Keratinocyte (primary cell): ENCODE results near the gene MRTFB. TPM values are rescaled to one million over a fixed set of nuclear protein-coding genes. Genes with fewer than 3 reads are reported as not detected.

Experiments
- DNase-seq: peaks from one replicate; pipeline ENCODE4 v3.0.0-alpha.2; 2011; ENCODE audit warnings: low read depth, missing footprints, low spot score
- FAIRE-seq: peaks from 2 replicates; lab custom pipeline; 2011; peaks lifted over from hg19 to GRCh38; lab: Jason Lieb, UNC
- H2AFZ ChIP-seq: 2 replicates; pipeline ENCODE4 v1.6.0; 2012; ENCODE audit warnings: low read length, control low read depth, inconsistent platforms; ENCODE audit not compliant: control insufficient read depth
- H3K27ac ChIP-seq: 2 replicates; pipeline ENCODE4 v1.5.1; 2011; ENCODE audit warnings: low read length; ENCODE audit not compliant: control insufficient read depth, insufficient read depth
- H3K27me3 ChIP-seq: 3 replicates; pipeline ENCODE4 v1.6.0; 2011; ENCODE audit warnings: low read length; ENCODE audit not compliant: control insufficient read depth, insufficient read depth; ENCODE audit errors: extremely low read depth
- H3K36me3 ChIP-seq, 2 experiments: 2 replicates in 1 of 2; 3 replicates in 1 of 2; pipeline ENCODE4 v1.5.1; 2011; ENCODE audit warnings: low read length in 2 of 2, mild to moderate bottlenecking in 1 of 2; ENCODE audit not compliant: control insufficient read depth in 2 of 2, insufficient read depth in 2 of 2; ENCODE audit errors: extremely low read depth in 1 of 2
- H3K4me1 ChIP-seq: 3 replicates; pipeline ENCODE4 v1.5.1; 2011; ENCODE audit warnings: low read length; ENCODE audit not compliant: control insufficient read depth, insufficient read depth; ENCODE audit errors: extremely low read depth
- H3K4me2 ChIP-seq: 3 replicates; pipeline ENCODE4 v1.6.0; 2011; ENCODE audit warnings: low read depth, low read length; ENCODE audit not compliant: control insufficient read depth, insufficient read depth; ENCODE audit errors: extremely low read depth
- H3K4me3 ChIP-seq, 3 experiments: fragments of 200-600 bp in 1 of 3; sonication (generic) in 1 of 3; 2 replicates in 2 of 3; 3 replicates in 1 of 3; pipeline ENCODE4 v1.5.1; 2011 to 2016; ENCODE audit warnings: low read length in 3 of 3, mild to moderate bottlenecking in 3 of 3, control low read depth in 2 of 3, inconsistent platforms in 1 of 3, low read depth in 1 of 3, mixed read lengths in 1 of 3, mixed run types in 1 of 3, moderate library complexity in 1 of 3; ENCODE audit not compliant: control insufficient read depth in 2 of 3, insufficient read depth in 2 of 3; ENCODE audit errors: extremely low read depth in 1 of 3
- H3K79me2 ChIP-seq: 2 replicates; pipeline ENCODE4 v1.6.0; 2012; ENCODE audit warnings: low read length; ENCODE audit not compliant: control insufficient read depth, insufficient read depth
- H3K9ac ChIP-seq: 3 replicates; pipeline ENCODE4 v1.6.0; 2011; ENCODE audit warnings: low read length; ENCODE audit not compliant: control insufficient read depth, insufficient read depth; ENCODE audit errors: extremely low read depth
- H3K9me1 ChIP-seq: 3 replicates; pipeline ENCODE4 v1.6.0; 2011; ENCODE audit warnings: low read length; ENCODE audit not compliant: control insufficient read depth, insufficient read depth; ENCODE audit errors: extremely low read depth
- H3K9me3 ChIP-seq: 2 replicates; pipeline ENCODE4 v1.5.1; 2012; ENCODE audit warnings: low read depth, low read length; ENCODE audit not compliant: control insufficient read depth
- H4K20me1 ChIP-seq: 3 replicates; pipeline ENCODE4 v1.6.0; 2011; ENCODE audit warnings: low read length; ENCODE audit not compliant: control insufficient read depth, insufficient read depth; ENCODE audit errors: extremely low read depth
- CTCF ChIP-seq, 3 experiments: IDR thresholded peaks in 1 of 3; conservative IDR thresholded peaks in 1 of 3; optimal IDR thresholded peaks in 1 of 3; 2 replicates in 2 of 3; 3 replicates in 1 of 3; pipeline versions ENCODE3 to v1.5.1; 2011; ENCODE audit warnings: low read length in 3 of 3, mild to moderate bottlenecking in 3 of 3, moderate library complexity in 2 of 3, control low read depth in 1 of 3, inconsistent platforms in 1 of 3; ENCODE audit not compliant: insufficient read depth in 2 of 3; ENCODE audit errors: extremely low read depth in 1 of 3
- EZH2 ChIP-seq: IDR thresholded peaks from one replicate; pipeline ENCODE4 v1.6.1; 2012; ENCODE audit warnings: inconsistent platforms, mild to moderate bottlenecking, low read length, moderate library complexity
- dilution Hi-C: fragments of 300-500 bp; cut with MboI; formaldehyde crosslinking; loops from one replicate; pipeline ENCODE4 v1.7.0; 2020; ENCODE audit warnings: low sequenced_read_pairs; ENCODE audit not compliant: extremely low pct_ligation_motif_present
- polyA plus RNA-seq, 5 experiments: library from polyadenylated mRNA; depleted of rRNA in 3 of 5; stranded (reverse) in 3 of 5; stranded (forward) in 1 of 5; unstranded in 1 of 5; fragments of >200 nt; gene quantifications; 1 replicate in 1 of 5; 2 replicates in 3 of 5; 3 replicates in 1 of 5; pipeline versions ENCODE4 v1.2.1 to v1.2.3, GENCODE V29; 2011 to 2012; ENCODE audit warnings: missing spikeins in 2 of 5, low read depth in 1 of 5, low replicate concordance in 1 of 5

Gene MRTFB
- polyA plus RNA-seq, 1 donor (not counting 4 experiments of a cell fraction or from before 2014, with no cell fraction given), result 12.1 TPM

- H3K36me3 ChIP-seq, result peaks cover 2 to 6% of the 10 kb centered on the region in 2 experiments
- H2AFZ ChIP-seq, result no peak overlapping the region
- no peak overlapping the region for H3K4me2 ChIP-seq
- peaks cover 36% of the 10 kb centered on the region for H3K79me2 ChIP-seq
- dilution Hi-C loops, result no loop called here
- no peaks in the 10 kb centered on the region for H4K20me1 ChIP-seq
- DNase-seq (no peak), FAIRE-seq (peak; percentile 36)
- TF ChIP-seq CTCF (optimal IDR thresholded peaks at IDR 0.05 in 1 of 3, IDR thresholded peaks at IDR 0.05 in 1 of 3, conservative IDR thresholded peaks at IDR 0.05 in 1 of 3; ENCODE audit: extremely low read depth in 1 of 3, insufficient read depth in 2 of 3, low read length in 3 of 3) (peak; percentile 55 to 90 (median 67)), EZH2 (no peak)
- peaks cover 28% of the 10 kb centered on the region for H3K4me1 ChIP-seq
- H3K4me3 ChIP-seq, result no peak overlapping the region
- no peaks in the 10 kb centered on the region for H3K9me3 ChIP-seq
- H3K9me1 ChIP-seq, result no peaks in the 10 kb centered on the region
- no peaks in the 10 kb centered on the region for H3K27me3 ChIP-seq
- no peak overlapping the region for H3K27ac ChIP-seq
- H3K9ac ChIP-seq, result no peak overlapping the region
Measured at GRCh38 chr16:14300705-14301168, 229.6 kb downstream of the MRTFB start.

GRCh38 chr16:14301169-14302030 is 230.3 kb downstream of the MRTFB start:
- dilution Hi-C loops, result no loop called here
- Histone ChIP-seq H3K27me3 (no peaks in the 10 kb centered on the region), H3K4me1 (peaks cover 35% of the 10 kb centered on the region), H3K4me3 (peak overlapping the region; percentile 53 to 68 (median 65)), H3K9me3 (no peaks in the 10 kb centered on the region), H3K4me2 (peak overlapping the region; percentile 93), H4K20me1 (no peaks in the 10 kb centered on the region), H2AFZ (peak overlapping the region; percentile 39), H3K27ac (peak overlapping the region; percentile 84), H3K79me2 (peaks cover 42% of the 10 kb centered on the region), H3K9me1 (no peaks in the 10 kb centered on the region), H3K36me3 (peaks cover 2 to 6% of the 10 kb centered on the region in 2 experiments), H3K9ac (peak overlapping the region; percentile 77)
- TF ChIP-seq CTCF (optimal IDR thresholded peaks at IDR 0.05 in 1 of 3, IDR thresholded peaks at IDR 0.05 in 1 of 3, conservative IDR thresholded peaks at IDR 0.05 in 1 of 3; ENCODE audit: extremely low read depth in 1 of 3, insufficient read depth in 2 of 3, low read length in 3 of 3) (no peak), EZH2 (no peak)
- FAIRE-seq (no peak), DNase-seq (no peak)
